ENCODE results near the gene CTTNBP2. TPM values are rescaled to one million over a fixed set of nuclear protein-coding genes. Genes with fewer than 3 reads are reported as not detected.

Gene CTTNBP2
- total RNA-seq, 2 donors from 2014 or later: 5.7 to 8.3 TPM

DNA sequence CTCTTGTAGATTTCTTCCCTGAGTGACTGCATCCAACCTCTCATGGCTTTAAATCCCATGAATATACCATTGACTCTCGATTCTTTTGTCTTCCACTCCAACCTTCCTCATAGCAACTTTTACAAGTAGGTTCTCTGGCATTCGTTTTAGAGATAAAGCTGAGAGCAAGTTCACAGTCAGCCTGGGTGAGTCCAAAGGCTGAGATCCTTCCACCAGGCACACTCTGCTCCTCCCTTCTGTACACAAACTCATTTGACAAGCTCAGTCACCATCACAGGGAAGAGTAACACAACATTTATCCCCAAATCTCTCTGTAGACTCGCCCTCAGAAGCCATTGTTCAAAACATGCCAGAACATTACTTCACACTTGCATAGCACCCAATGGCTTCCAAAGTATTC lies 10.9 kb downstream of the CTTNBP2 start:
- no peak for DNase-seq (ENCODE audit: low spot score)
- Histone ChIP-seq H3K27ac (no peak overlapping the region), H3K27me3 (replicated peaks; ENCODE audit: insufficient read depth) (no peaks in the 10 kb centered on the region), H3K4me1 (replicated peaks) (no peaks in the 10 kb centered on the region), H3K9me3 (no peaks in the 10 kb centered on the region), H3K4me3 (no peak overlapping the region), H3K36me3 (no peaks in the 10 kb centered on the region)
- no peak for TF ChIP-seq POLR2A (IDR thresholded peaks at IDR 0.05)
- TF ChIP-seq, protein P1, sequence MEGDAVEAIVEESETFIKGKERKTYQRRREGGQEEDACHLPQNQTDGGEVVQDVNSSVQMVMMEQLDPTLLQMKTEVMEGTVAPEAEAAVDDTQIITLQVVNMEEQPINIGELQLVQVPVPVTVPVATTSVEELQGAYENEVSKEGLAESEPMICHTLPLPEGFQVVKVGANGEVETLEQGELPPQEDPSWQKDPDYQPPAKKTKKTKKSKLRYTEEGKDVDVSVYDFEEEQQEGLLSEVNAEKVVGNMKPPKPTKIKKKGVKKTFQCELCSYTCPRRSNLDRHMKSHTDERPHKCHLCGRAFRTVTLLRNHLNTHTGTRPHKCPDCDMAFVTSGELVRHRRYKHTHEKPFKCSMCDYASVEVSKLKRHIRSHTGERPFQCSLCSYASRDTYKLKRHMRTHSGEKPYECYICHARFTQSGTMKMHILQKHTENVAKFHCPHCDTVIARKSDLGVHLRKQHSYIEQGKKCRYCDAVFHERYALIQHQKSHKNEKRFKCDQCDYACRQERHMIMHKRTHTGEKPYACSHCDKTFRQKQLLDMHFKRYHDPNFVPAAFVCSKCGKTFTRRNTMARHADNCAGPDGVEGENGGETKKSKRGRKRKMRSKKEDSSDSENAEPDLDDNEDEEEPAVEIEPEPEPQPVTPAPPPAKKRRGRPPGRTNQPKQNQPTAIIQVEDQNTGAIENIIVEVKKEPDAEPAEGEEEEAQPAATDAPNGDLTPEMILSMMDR (IDR thresholded peaks at IDR 0.05): no peak
- WGBS: 50% methylated on average over 3 of the region's 3 CpGs
- intact Hi-C loops (cut with DNase I): loop anchor here (5.0 kb wide), 1 partner anchor 1150 kb away; no protein-coding TSS in a partner anchor

DNA sequence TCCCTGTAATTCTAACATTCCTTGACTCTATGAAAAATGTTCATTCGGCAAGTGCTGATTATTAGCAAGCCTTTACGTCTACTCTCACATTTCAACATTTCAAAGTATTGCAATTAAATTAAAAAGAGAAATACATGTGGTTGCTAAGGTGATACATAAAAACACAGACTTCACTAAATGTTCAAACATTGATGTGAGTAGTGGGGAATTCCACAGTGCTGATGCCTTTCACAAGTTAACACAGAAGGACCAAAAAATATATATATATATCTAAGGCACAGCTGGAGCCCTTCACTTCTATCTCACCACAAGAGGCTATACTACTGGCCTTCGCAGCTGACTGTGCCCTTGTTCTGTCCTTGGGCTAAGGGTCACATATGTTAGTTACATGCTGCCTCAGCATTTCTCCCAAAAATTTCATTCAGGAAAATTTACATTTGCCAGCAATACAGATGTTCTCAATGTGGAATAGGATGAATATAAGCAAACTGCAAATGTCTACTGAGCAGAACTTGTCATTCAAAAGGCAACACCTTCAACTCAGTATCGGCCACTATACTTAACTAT lies 13.9 kb downstream of the CTTNBP2 start:
- no peaks in the 10 kb centered on the region for H3K27me3 ChIP-seq (replicated peaks; ENCODE audit: insufficient read depth)
- no peaks in the 10 kb centered on the region for H3K36me3 ChIP-seq
- H3K4me1 ChIP-seq (replicated peaks): no peaks in the 10 kb centered on the region
- no peaks in the 10 kb centered on the region for H3K9me3 ChIP-seq
- 86% methylated on average over 4 of the region's 4 CpGs for WGBS
- H3K27ac ChIP-seq: no peak overlapping the region
- TF ChIP-seq POLR2A (IDR thresholded peaks at IDR 0.05): no peak
- TF ChIP-seq, protein P1 (IDR thresholded peaks at IDR 0.05): no peak
- no peak for TF ChIP-seq POLR2AphosphoS5 (IDR thresholded peaks at IDR 0.05)
- DNase-seq (ENCODE audit: low spot score): no peak
- no peak overlapping the region for H3K4me3 ChIP-seq
- intact Hi-C loops (cut with DNase I): no loop called here

DNA sequence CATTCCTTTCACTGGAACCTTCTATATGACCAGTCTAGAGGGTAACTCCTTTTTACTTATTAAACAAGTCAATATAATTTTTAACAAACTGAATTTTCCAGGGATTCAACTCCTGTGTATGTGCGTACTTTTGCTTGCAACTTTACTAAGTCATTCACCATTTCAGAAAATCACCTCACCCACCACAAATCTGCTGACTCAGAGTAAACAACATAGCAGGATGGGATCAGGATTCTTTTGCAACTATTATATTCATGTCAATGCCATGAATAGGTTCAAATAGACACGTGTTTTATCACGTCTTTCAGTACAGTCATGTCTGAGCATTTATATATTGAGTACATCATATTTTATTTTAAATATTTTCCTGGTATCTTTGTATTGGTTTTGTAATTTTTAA lies 14.5 kb downstream of the CTTNBP2 start:
- Histone ChIP-seq H3K27me3 (replicated peaks; ENCODE audit: insufficient read depth) (no peaks in the 10 kb centered on the region), H3K36me3 (no peaks in the 10 kb centered on the region), H3K4me3 (no peak overlapping the region), H3K27ac (no peak overlapping the region), H3K4me1 (replicated peaks) (no peaks in the 10 kb centered on the region), H3K9me3 (no peaks in the 10 kb centered on the region)
- intact Hi-C loops (cut with DNase I): no loop called here
- TF ChIP-seq POLR2AphosphoS5 (IDR thresholded peaks at IDR 0.05) (no peak), POLR2A (IDR thresholded peaks at IDR 0.05) (no peak)
- WGBS: 70% methylated on average over 3 of the region's 3 CpGs
- DNase-seq (ENCODE audit: low spot score): no peak

DNA sequence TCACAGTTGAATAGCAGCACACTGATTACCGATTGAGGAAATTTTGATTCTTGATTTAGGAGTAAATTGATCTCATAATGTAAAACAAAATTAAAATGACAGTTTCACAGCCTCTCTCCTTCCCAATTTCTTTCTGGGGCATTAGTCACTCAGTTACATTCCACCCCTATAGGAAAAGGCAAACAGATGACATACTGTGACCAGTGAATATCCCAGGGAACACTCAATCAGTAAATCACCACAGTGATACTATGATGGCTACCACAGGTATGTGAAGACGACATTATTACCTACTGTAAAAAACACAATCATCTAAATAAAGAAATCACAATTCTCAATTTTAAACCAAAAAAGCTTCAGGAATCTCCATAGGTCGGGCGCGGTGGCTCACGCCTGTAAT lies 15.5 kb downstream of the CTTNBP2 start:
- intact Hi-C loops (cut with DNase I): no loop called here
- Histone ChIP-seq H3K4me1 (replicated peaks) (no peaks in the 10 kb centered on the region), H3K27ac (no peak overlapping the region), H3K9me3 (no peaks in the 10 kb centered on the region), H3K36me3 (no peaks in the 10 kb centered on the region), H3K4me3 (no peak overlapping the region), H3K27me3 (replicated peaks; ENCODE audit: insufficient read depth) (no peaks in the 10 kb centered on the region)
- no peak for DNase-seq (ENCODE audit: low spot score)
- TF ChIP-seq POLR2AphosphoS5 (IDR thresholded peaks at IDR 0.05): no peak
- TF ChIP-seq POLR2A (IDR thresholded peaks at IDR 0.05): no peak
- TF ChIP-seq, protein P1 (IDR thresholded peaks at IDR 0.05): no peak
- 96% methylated on average over 6 of the region's 6 CpGs for WGBS

DNA sequence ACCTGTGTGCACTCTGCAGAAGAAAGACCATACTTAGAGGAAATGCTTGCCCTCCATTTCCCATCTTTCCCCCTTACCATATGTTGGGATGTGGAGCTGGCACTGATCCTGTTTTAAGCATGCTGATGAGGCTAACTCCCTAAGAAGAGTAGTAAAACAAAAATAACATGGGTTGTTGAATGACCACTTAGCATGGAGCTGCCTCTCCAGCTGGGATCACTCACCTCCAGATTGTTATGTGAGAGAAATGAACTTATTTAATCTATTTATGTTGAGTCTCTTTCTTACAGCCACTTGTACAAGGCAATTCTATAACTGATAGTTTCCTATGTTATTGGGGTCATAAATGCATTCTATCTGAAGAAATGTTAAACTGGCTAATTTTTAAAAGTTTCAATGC lies 17.0 kb downstream of the CTTNBP2 start:
- Histone ChIP-seq H3K4me1 (replicated peaks) (no peaks in the 10 kb centered on the region), H3K9me3 (no peaks in the 10 kb centered on the region), H3K36me3 (no peaks in the 10 kb centered on the region), H3K27ac (no peak overlapping the region), H3K27me3 (replicated peaks; ENCODE audit: insufficient read depth) (no peaks in the 10 kb centered on the region), H3K4me3 (no peak overlapping the region)
- TF ChIP-seq, protein P1 (IDR thresholded peaks at IDR 0.05): no peak
- TF ChIP-seq POLR2A (IDR thresholded peaks at IDR 0.05) (no peak), POLR2AphosphoS5 (IDR thresholded peaks at IDR 0.05) (no peak)
- DNase-seq (ENCODE audit: low spot score): no peak
- intact Hi-C loops (cut with DNase I): no loop called here

All from prostate gland (tissue), 2 donors.